Prostate gland (tissue), 2 donors: ENCODE data around the gene BST1. TPM values are rescaled to one million over a fixed set of nuclear protein-coding genes. Genes with fewer than 3 reads are reported as not detected.

Experiments
- DNase-seq: peaks from one replicate; pipeline ENCODE4 v3.0.0-alpha.2; 2019; ENCODE audit warnings: low spot score
- H3K27ac ChIP-seq, 2 donors: fragments of 200-600 bp; sonication (generic); 2 replicates each; pipeline ENCODE4 v1.5.1; 2017 to 2019
- H3K27me3 ChIP-seq: fragments of 200-600 bp; sonication (generic); replicated peaks from 2 replicates; pipeline ENCODE4 v1.5.1; 2019; ENCODE audit not compliant: insufficient read depth
- H3K36me3 ChIP-seq, 2 donors: fragments of 200-600 bp; sonication (generic); 1 replicate in 1 of 2; 2 replicates in 1 of 2; pipeline versions ENCODE4 v1.5.1 to v1.8.1; 2017 to 2019
- H3K4me1 ChIP-seq: fragments of 200-600 bp; sonication (generic); replicated peaks from 2 replicates; pipeline ENCODE4 v1.5.1; 2019
- H3K4me3 ChIP-seq, 2 donors: fragments of 200-600 bp; sonication (generic); 2 replicates each; pipeline ENCODE4 v1.5.1; 2017 to 2019
- H3K9me3 ChIP-seq: fragments of 200-600 bp; sonication (generic); 2 replicates; pipeline ENCODE4 v1.5.1; 2017
- CTCF ChIP-seq, 4 experiments: fragments of 200-600 bp in 2 of 4; fragments of 450-650 bp in 2 of 4; sonication (generic) in 2 of 4; IDR thresholded peaks; 1 replicate in 3 of 4; 2 replicates in 1 of 4; pipeline ENCODE4 v1.5.1; 2016 to 2019; ENCODE audit warnings: antibody characterized with exemption in 4 of 4, mild to moderate bottlenecking in 2 of 4, moderate library complexity in 2 of 4
- POLR2A ChIP-seq: fragments of 450-650 bp; IDR thresholded peaks from one replicate; pipeline ENCODE4 v1.6.1; 2016; ENCODE audit warnings: antibody characterized with exemption, mild to moderate bottlenecking
- POLR2AphosphoS5 ChIP-seq: sonication (generic); formaldehyde crosslinking; IDR thresholded peaks from one replicate; pipeline ENCODE4 v1.6.1; 2017; ENCODE audit warnings: antibody characterized with exemption
- WGBS: methylation state at CpG from one replicate; pipeline ENCODE4 v1.1.5; 2018; 5-methylcytosine and 5-hydroxymethylcytosine counted together
- intact Hi-C: fragments of 100-400 bp; cut with DNase I; formaldehyde crosslinking; loops from one replicate; pipeline ENCODE4 v1.14.2; 2022
- total RNA-seq, 2 donors: library from RNA; depleted of rRNA; stranded (reverse); fragments of >200 nt; gene quantifications; one replicate each; pipeline ENCODE4 v1.1.0, GENCODE V29; 2016

The BST1 gene
- total RNA-seq, 2 donors from 2014 or later = 1.1 to 2.3 TPM

- 38% methylated on average over 6 of the region's 6 CpGs for WGBS
- Histone ChIP-seq H3K27ac (peak overlapping the region in 1 of 2 donors; percentile 1), H3K4me1 (no peaks in the 10 kb centered on the region), H3K27me3 (no peaks in the 10 kb centered on the region), H3K9me3 (no peaks in the 10 kb centered on the region), H3K4me3 (no peak overlapping the region), H3K36me3 (no peaks in the 10 kb centered on the region)
- DNase-seq = no peak
- intact Hi-C loops = no loop called here
- no peak for TF ChIP-seq POLR2AphosphoS5
- no peak for TF ChIP-seq POLR2A
- no peak for TF ChIP-seq CTCF (IDR thresholded peaks at IDR 0.05)
Observed at GRCh38 chr4:15765391-15765790, 62.5 kb downstream of the BST1 start.

GRCh38 chr4:15765910-15766697, 63.2 kb downstream of the BST1 start:
- 30% methylated on average over 6 of the region's 6 CpGs for WGBS
- TF ChIP-seq CTCF (IDR thresholded peaks at IDR 0.05) (no peak), POLR2A (no peak), POLR2AphosphoS5 (peak; percentile 52)
- H3K9me3 ChIP-seq = no peaks in the 10 kb centered on the region
- no peak overlapping the region for H3K4me3 ChIP-seq
- DNase-seq = peak; percentile 39
- no peaks in the 10 kb centered on the region for H3K36me3 ChIP-seq
- intact Hi-C loops = no loop called here
- no peaks in the 10 kb centered on the region for H3K27me3 ChIP-seq
- no peak overlapping the region for H3K27ac ChIP-seq
- no peaks in the 10 kb centered on the region for H3K4me1 ChIP-seq

- no peak overlapping the region for H3K27ac ChIP-seq
- intact Hi-C loops = no loop called here
- no peak overlapping the region for H3K4me3 ChIP-seq
- TF ChIP-seq POLR2AphosphoS5 (no peak), POLR2A (no peak), CTCF (IDR thresholded peaks at IDR 0.05) (no peak)
- no peaks in the 10 kb centered on the region for H3K27me3 ChIP-seq
- H3K4me1 ChIP-seq = no peaks in the 10 kb centered on the region
- WGBS = 88% methylated on average over 8 of the region's 8 CpGs
- H3K9me3 ChIP-seq = no peaks in the 10 kb centered on the region
- no peaks in the 10 kb centered on the region for H3K36me3 ChIP-seq
- DNase-seq = no peak
Observed at GRCh38 chr4:15766821-15767220, 64.0 kb downstream of the BST1 start.

GRCh38 chr4:15769202-15769601, 66.3 kb downstream of the BST1 start:
- TF ChIP-seq CTCF (IDR thresholded peaks at IDR 0.05) (no peak), POLR2A (no peak), POLR2AphosphoS5 (no peak)
- no peaks in the 10 kb centered on the region for H3K4me1 ChIP-seq
- H3K4me3 ChIP-seq = no peak overlapping the region
- no peaks in the 10 kb centered on the region for H3K36me3 ChIP-seq
- H3K9me3 ChIP-seq = no peaks in the 10 kb centered on the region
- no peaks in the 10 kb centered on the region for H3K27me3 ChIP-seq
- WGBS = 66% methylated on average over 2 of the region's 2 CpGs
- intact Hi-C loops = no loop called here
- H3K27ac ChIP-seq = no peak overlapping the region
- no peak for DNase-seq
